HAP-1 (cell line): ENCODE measurements around the gene FBXO31.
"Not testable (repeated sequence)": the region's sequence is repeated elsewhere in the genome, so short reads cannot be mapped to it uniquely, and the experiment has no call there.

Source experiments
- DNase-seq, 2 experiments: peaks; one replicate each; pipeline ENCODE4 v3.0.0-alpha.2; 2016 to 2020; ENCODE audit warnings: low spot score in 2 of 2
- H3K27me3 ChIP-seq: fragments of 250-450 bp; sonication (Bioruptor Pico); 2 replicates; pipeline ENCODE4 v1.5.1; 2020; ENCODE audit warnings: low read depth, mild to moderate bottlenecking, moderate library complexity
- H3K36me3 ChIP-seq: fragments of 250-450 bp; sonication (Bioruptor Pico); replicated peaks from 2 replicates; pipeline ENCODE4 v1.5.1; 2020; ENCODE audit warnings: mild to moderate bottlenecking
- H3K4me1 ChIP-seq: fragments of 250-450 bp; sonication (Bioruptor Pico); 2 replicates; pipeline ENCODE4 v1.5.1; 2020; ENCODE audit warnings: mild to moderate bottlenecking
- H3K4me3 ChIP-seq: fragments of 250-450 bp; sonication (Bioruptor Pico); 2 replicates; pipeline ENCODE4 v1.5.1; 2020; ENCODE audit warnings: mild to moderate bottlenecking, moderate library complexity
- H3K9me3 ChIP-seq: fragments of 250-450 bp; sonication (Bioruptor Pico); 2 replicates; pipeline ENCODE4 v1.5.1; 2020; ENCODE audit warnings: mild to moderate bottlenecking, moderate library complexity
- in situ Hi-C: fragments of 300-500 bp; cut with MboI; formaldehyde crosslinking; loops from 3 replicates; pipeline ENCODE4 v1.14.3; 2020; ENCODE audit warnings: low sequenced_read_pairs, inconsistent platforms, mixed read lengths

Gene FBXO31

DNA sequence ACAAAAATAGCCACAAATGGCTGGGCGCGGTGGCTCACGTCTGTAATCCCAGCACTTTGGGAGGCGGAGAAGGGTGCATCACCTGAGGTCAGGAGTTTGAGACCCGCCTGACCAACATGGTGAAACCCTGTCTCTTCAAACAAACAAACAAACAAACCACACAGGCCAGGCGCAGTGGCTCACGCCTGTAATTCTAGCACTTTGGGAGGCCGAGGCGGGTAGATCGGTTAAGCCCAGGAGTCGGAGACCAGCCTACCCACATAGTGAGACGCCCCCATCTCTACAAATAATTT lies 1.2 kb upstream of the FBXO31 start:
- in situ Hi-C loops: loop anchor here (25.0 kb wide), 1 partner anchor 477 kb away; the partner anchor contains the start of gene SLC7A5
- Histone ChIP-seq H3K4me3 (peak overlapping the region; percentile 63), H3K4me1 (peaks cover 42% of the 10 kb centered on the region)
- H3K27me3 ChIP-seq, H3K9me3 ChIP-seq, DNase-seq, H3K36me3 ChIP-seq: not testable (repeated sequence)

DNA sequence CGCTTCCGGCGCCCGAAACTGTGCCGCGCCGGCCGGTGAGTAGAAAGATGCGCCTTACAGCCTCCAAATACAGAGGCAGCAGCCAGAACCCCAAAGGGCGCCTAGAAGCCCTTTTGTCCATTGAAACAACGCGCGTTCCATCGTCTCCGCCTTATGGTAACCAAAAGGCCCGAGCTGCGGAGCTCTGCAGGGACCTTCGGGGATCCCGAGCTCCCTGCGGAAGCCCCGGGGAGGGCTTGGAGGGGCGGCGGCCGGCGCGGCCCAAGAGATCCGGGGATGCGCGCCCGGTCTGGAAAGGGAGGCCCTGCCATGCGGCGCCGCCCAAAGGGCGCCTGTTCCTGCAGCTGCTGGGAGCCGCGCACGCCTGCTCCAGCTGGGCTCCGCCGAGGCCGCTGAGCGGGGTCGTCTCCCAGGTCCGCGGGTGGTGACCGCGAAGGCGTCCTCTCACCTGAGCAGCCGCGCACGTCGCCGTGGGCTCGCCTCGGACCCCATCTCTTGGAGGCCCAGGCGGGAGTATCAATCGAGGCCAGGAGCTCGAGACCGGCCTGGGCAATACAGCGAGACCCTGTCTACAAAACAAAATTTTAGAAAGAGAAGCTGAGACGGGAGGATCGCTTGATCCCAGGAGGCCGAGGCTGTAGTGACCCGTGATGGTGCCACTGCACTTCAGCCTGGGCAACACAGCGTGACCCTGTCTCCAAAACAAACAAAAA lies 742 bp upstream of the FBXO31 start:
- H3K27me3 ChIP-seq: no peaks in the 10 kb centered on the region
- no peaks in the 10 kb centered on the region for H3K36me3 ChIP-seq
- no peaks in the 10 kb centered on the region for H3K9me3 ChIP-seq
- DNase-seq: peak; percentile 48 to 71
- H3K4me3 ChIP-seq: peak overlapping the region; percentile 63
- H3K4me1 ChIP-seq: peaks cover 41% of the 10 kb centered on the region
- in situ Hi-C loops: loop anchor here (25.0 kb wide), 1 partner anchor 478 kb away; the partner anchor contains the start of gene SLC7A5

- Histone ChIP-seq H3K9me3 (no peaks in the 10 kb centered on the region), H3K36me3 (no peaks in the 10 kb centered on the region; the same call in 1 of the 2 replicates), H3K4me1 (peaks cover 25% of the 10 kb centered on the region), H3K4me3 (peak overlapping the region; percentile 64), H3K27me3 (no peaks in the 10 kb centered on the region)
- peak in 1 of 2 experiments; percentile 18 for DNase-seq
- in situ Hi-C loops: loop anchor here (25.0 kb wide), 1 partner anchor 480 kb away; the partner anchor contains the start of gene SLC7A5
Observed at GRCh38 chr16:87382023-87382785, 1.4 kb downstream of the FBXO31 start.

- H3K27me3 ChIP-seq: no peaks in the 10 kb centered on the region
- no peaks in the 10 kb centered on the region; the same call in 1 of the 2 replicates for H3K36me3 ChIP-seq
- peak in 1 of 2 experiments; percentile 20 for DNase-seq
- in situ Hi-C loops: loop anchor here (25.0 kb wide), 1 partner anchor 481 kb away; the partner anchor contains the start of gene SLC7A5
- peak overlapping the region; percentile 64; the same call in 1 of the 2 replicates for H3K4me3 ChIP-seq
- H3K4me1 ChIP-seq: peaks cover 17% of the 10 kb centered on the region
- no peaks in the 10 kb centered on the region for H3K9me3 ChIP-seq
Observed at GRCh38 chr16:87380881-87381280, 2.7 kb downstream of the FBXO31 start.

GRCh38 chr16:87380403-87380802 lies 3.2 kb downstream of the FBXO31 start:
- H3K4me3 ChIP-seq: no peak overlapping the region
- no peaks in the 10 kb centered on the region for H3K27me3 ChIP-seq
- DNase-seq: no peak
- no peaks in the 10 kb centered on the region for H3K9me3 ChIP-seq
- H3K36me3 ChIP-seq: no peaks in the 10 kb centered on the region; the same call in 1 of the 2 replicates
- in situ Hi-C loops: loop anchor here (25.0 kb wide), 1 partner anchor 482 kb away; the partner anchor contains the start of gene SLC7A5
- H3K4me1 ChIP-seq: peaks cover 17% of the 10 kb centered on the region

- not testable (repeated sequence) for H3K9me3 ChIP-seq, H3K36me3 ChIP-seq, H3K27me3 ChIP-seq, H3K4me3 ChIP-seq, DNase-seq
- in situ Hi-C loops: loop anchor here (25.0 kb wide), 1 partner anchor 483 kb away; the partner anchor contains the start of gene SLC7A5
- peaks cover 14% of the 10 kb centered on the region for H3K4me1 ChIP-seq
Observed at GRCh38 chr16:87379312-87379752, 4.2 kb downstream of the FBXO31 start.

DNA sequence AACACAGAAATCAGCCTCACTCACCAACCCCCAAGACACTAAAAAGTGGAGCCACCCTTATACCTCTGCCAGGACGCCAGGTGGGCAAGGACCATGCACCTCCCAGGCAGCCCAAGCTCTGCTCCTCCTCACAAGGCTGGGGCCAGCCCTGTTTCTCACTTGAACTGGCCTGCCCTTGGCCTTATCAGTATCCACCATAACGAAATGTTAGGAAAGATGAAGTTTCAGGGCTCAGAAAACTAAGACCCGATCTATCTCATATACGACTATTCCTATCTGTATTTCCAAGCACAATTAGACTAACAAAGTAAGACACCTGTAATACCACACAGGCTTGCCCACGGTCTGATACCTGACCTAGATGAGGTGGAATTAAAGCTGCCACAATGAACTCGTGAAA lies 6.9 kb downstream of the FBXO31 start:
- Histone ChIP-seq H3K9me3 (no peaks in the 10 kb centered on the region), H3K4me3 (no peak overlapping the region), H3K36me3 (no peaks in the 10 kb centered on the region; the same call in 1 of the 2 replicates), H3K27me3 (no peaks in the 10 kb centered on the region), H3K4me1 (peaks cover 10% of the 10 kb centered on the region)
- in situ Hi-C loops: loop anchor here (25.0 kb wide), 1 partner anchor 486 kb away; the partner anchor contains the start of gene SLC7A5
- DNase-seq: no peak

DNA sequence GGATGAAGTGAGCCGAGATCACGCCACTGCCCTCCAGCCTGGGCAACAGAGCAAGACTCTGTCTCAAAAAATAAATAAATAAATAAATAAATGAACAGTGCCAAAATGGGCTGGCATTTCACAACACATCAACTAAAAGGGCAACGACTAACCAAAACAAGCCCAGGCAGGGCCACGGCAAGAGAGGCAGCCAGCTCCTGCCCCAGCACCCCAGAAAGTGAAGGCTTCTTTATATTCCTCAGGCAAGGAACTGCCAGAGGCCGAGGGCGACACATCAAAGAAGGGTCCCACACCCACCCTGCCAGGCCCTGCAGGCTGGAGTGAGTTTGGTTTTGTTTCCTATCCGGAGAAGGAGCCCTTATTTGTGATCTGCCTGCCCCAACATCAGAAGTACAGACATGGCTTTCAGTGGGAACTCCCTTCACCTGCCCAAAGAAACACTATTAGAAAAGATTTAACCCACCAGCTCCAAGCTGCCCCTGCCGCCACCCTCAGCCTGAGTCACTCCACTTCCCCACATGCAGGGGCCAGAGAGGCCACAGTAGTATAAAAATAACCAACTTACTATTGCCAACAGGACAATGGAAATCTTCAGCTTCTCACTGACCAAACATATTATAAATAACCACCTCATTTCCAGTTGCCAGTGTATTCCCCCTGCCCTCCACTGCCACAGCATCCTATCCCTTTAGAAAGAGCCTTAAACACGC lies 8.0 kb downstream of the FBXO31 start:
- H3K4me1 ChIP-seq: no peaks in the 10 kb centered on the region
- no peaks in the 10 kb centered on the region for H3K9me3 ChIP-seq
- DNase-seq: no peak
- no peaks in the 10 kb centered on the region for H3K27me3 ChIP-seq
- H3K4me3 ChIP-seq: no peak overlapping the region
- no peaks in the 10 kb centered on the region; the same call in 1 of the 2 replicates for H3K36me3 ChIP-seq
- in situ Hi-C loops: loop anchor here (25.0 kb wide), 1 partner anchor 487 kb away; the partner anchor contains the start of gene SLC7A5

DNA sequence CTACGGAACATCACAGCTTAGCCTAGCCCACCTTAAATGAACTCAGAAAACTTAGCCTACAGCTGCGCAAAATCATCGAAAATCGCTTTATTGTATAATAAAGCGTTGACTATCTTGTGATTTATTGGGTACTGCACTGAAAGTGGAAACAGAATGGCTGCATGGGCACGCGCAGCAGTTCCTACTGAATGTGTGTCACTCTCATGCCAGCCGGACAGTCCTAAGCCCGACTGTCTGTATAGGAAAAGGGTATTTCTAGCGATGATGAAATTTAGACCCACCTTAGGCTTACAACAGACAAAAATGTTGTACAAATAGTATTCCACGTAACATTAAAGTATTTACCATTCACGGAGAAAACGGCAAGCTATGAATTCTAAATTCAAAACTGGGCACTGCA lies 9.3 kb downstream of the FBXO31 start:
- Histone ChIP-seq H3K36me3 (no peaks in the 10 kb centered on the region; the same call in 1 of the 2 replicates), H3K27me3 (no peaks in the 10 kb centered on the region), H3K4me1 (no peaks in the 10 kb centered on the region), H3K9me3 (no peaks in the 10 kb centered on the region), H3K4me3 (no peak overlapping the region)
- in situ Hi-C loops: no loop called here
- DNase-seq: no peak

- H3K4me1 ChIP-seq: no peaks in the 10 kb centered on the region
- in situ Hi-C loops: no loop called here
- no peaks in the 10 kb centered on the region for H3K9me3 ChIP-seq
- H3K36me3 ChIP-seq: no peaks in the 10 kb centered on the region
- DNase-seq: no peak
- H3K4me3 ChIP-seq: no peak overlapping the region
- no peaks in the 10 kb centered on the region for H3K27me3 ChIP-seq
Observed at GRCh38 chr16:87372305-87372704, 11.3 kb downstream of the FBXO31 start.

GRCh38 chr16:87371261-87371866 lies 12.2 kb downstream of the FBXO31 start:
- no peaks in the 10 kb centered on the region for H3K9me3 ChIP-seq
- no peaks in the 10 kb centered on the region for H3K27me3 ChIP-seq
- H3K4me1 ChIP-seq: no peaks in the 10 kb centered on the region
- in situ Hi-C loops: no loop called here
- DNase-seq: no peak
- no peaks in the 10 kb centered on the region for H3K36me3 ChIP-seq
- no peak overlapping the region for H3K4me3 ChIP-seq

DNA sequence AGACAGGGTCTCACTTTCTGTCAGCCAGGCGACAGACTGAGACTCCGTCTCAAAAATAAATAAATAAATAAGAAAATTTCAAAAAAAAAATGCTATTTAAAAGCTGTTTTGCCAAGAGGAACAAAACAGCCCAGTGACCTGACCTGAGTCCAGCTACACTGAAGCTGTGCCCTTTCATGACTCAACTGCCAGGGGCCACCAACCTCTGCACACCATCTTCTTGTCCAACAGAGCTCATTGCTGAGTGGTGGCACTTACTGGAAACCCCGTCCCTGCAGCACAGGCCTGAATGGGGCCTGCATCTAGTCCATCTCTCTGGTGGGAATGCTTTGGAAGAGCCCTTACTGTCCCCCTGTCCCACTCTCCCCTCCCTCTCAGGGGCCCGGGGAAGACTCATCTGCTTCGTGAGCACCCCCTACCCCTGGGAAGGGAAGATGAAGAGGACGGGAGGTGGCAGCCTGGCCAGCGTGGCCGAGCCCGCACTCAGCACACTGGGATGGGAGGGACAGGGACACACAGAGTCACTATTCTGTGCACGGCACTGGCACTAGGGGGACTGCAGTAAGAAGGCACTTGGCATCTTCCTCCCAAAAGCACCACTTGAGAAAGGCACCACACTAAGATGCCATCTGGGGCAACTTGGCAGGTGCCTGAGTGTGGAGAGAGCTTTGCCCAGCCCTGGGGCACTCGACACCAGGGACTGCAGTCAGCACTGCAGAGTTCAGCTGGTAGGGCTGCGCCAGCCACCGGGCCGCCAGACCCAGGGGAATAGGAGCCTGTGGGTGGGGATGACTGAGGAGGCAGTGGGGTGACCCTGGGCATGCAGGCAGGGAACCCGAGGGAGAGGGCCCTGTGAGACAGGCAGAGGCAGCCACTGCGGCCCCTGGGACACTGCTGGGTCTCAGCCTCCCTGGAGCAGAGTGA lies 13.5 kb downstream of the FBXO31 start:
- Histone ChIP-seq H3K9me3 (no peaks in the 10 kb centered on the region), H3K4me3 (no peak overlapping the region), H3K27me3 (no peaks in the 10 kb centered on the region), H3K4me1 (no peaks in the 10 kb centered on the region), H3K36me3 (0 out of 2 replicates have a peak, but pooled peaks cover 5% of the 10 kb centered on the region)
- no peak for DNase-seq
- in situ Hi-C loops: no loop called here
